HepG2 (cell line): ENCODE data around the gene PAXX. TPM values are rescaled to one million over a fixed set of nuclear protein-coding genes. Genes with fewer than 3 reads are reported as not detected.

Source experiments
- ATAC-seq: fragments of 200-7000 bp; cut with Tn5 transposase; 3 replicates; pipeline ENCODE4 v1.9.1; 2020; ENCODE audit warnings: mild to moderate bottlenecking, moderate library complexity
- BruUV-seq: library from RNA; stranded (reverse); fragments of 400-500 nt; replicated peaks from 2 replicates; lab custom pipeline; 2021; lab: Mats Ljungman, UMichigan
- CTCF ChIA-PET: fragments of 300-600 bp; formaldehyde crosslinking; extraction: SDS; loops from one replicate; lab custom pipeline; 2021; ENCODE audit warnings: low total read pairs, inconsistent platforms, low intra/inter-chr PET ratio; lab: Yijun Ruan, JAX
- POLR2A ChIA-PET: fragments of 350-600 bp; sonication (Branson Sonifier 250); formaldehyde crosslinking; loops from one replicate; lab custom pipeline; 2020; ENCODE audit warnings: antibody characterized with exemption, inconsistent platforms; lab: Yijun Ruan, JAX
- DNase-seq: peaks from one replicate; pipeline ENCODE4 v3.0.0-alpha.2; 2015; ENCODE audit warnings: low spot score
- FAIRE-seq: peaks from 3 replicates; lab custom pipeline; 2011; peaks lifted over from hg19 to GRCh38; lab: Jason Lieb, UNC
- H2AFZ ChIP-seq: one replicate; pipeline ENCODE4 v1.6.1; 2011; ENCODE audit warnings: low read length, inconsistent platforms
- H3K27ac ChIP-seq: fragments of 300-600 bp; 3 replicates; pipeline ENCODE4 v1.8.0; 2011; ENCODE audit warnings: mixed run types, mild to moderate bottlenecking, mixed read lengths, low read length, inconsistent platforms; ENCODE audit not compliant: insufficient read depth; ENCODE audit errors: extremely low read length
- H3K27me3 ChIP-seq, 2 experiments: fragments of 200-600 bp in 1 of 2; 2 replicates in 1 of 2; 3 replicates in 1 of 2; pipeline versions ENCODE4 v1.6.0 to v1.8.0; 2011; ENCODE audit warnings: low read length in 2 of 2, mild to moderate bottlenecking in 2 of 2, moderate library complexity in 2 of 2, inconsistent platforms in 1 of 2; ENCODE audit not compliant: insufficient read depth in 2 of 2, control insufficient read depth in 1 of 2
- H3K36me3 ChIP-seq, 2 experiments: fragments of 200-600 bp in 1 of 2; replicated peaks in 1 of 2; 2 replicates in 1 of 2; 3 replicates in 1 of 2; pipeline versions ENCODE4 v1.5.1 to v1.8.0; 2011; ENCODE audit warnings: low read length in 2 of 2, inconsistent platforms in 1 of 2; ENCODE audit not compliant: insufficient read depth in 2 of 2, control insufficient read depth in 1 of 2
- H3K4me1 ChIP-seq: 2 replicates; pipeline ENCODE4 v1.5.1; 2012; ENCODE audit warnings: low read length, inconsistent platforms; ENCODE audit not compliant: insufficient read depth
- H3K4me2 ChIP-seq: 2 replicates; pipeline ENCODE4 v1.6.0; 2011; ENCODE audit warnings: low read depth, low read length, inconsistent platforms
- H3K4me3 ChIP-seq, 3 experiments: fragments of 200-600 bp in 1 of 3; sonication (generic), shearing (Covaris generic) in 1 of 3; replicated peaks in 1 of 3; 2 replicates each; pipeline ENCODE4 v1.5.1; 2011 to 2016; ENCODE audit warnings: low read length in 3 of 3, inconsistent platforms in 2 of 3, low read depth in 2 of 3, mild to moderate bottlenecking in 2 of 3, control low read depth in 1 of 3, mixed read lengths in 1 of 3; ENCODE audit not compliant: insufficient read depth in 1 of 3
- H3K79me2 ChIP-seq: one replicate; pipeline ENCODE4 v1.6.1; 2011; ENCODE audit warnings: low read length, inconsistent platforms; ENCODE audit not compliant: insufficient read depth
- H3K9ac ChIP-seq: 2 replicates; pipeline ENCODE4 v1.6.0; 2011; ENCODE audit warnings: mild to moderate bottlenecking, low read depth, low read length, inconsistent platforms; ENCODE audit not compliant: insufficient read depth
- H3K9me3 ChIP-seq: 2 replicates; pipeline ENCODE4 v1.5.1; 2012; ENCODE audit warnings: mild to moderate bottlenecking, low read length
- H4K20me1 ChIP-seq: 2 replicates; pipeline ENCODE4 v1.6.0; 2011; ENCODE audit warnings: inconsistent platforms, mild to moderate bottlenecking, low read length, moderate library complexity; ENCODE audit not compliant: insufficient read depth
- GATAD2A ChIP-seq: IDR thresholded peaks from 2 replicates; pipeline ENCODE4 v1.6.1; 2016
- HNRNPLL ChIP-seq: fragments of 200-400 bp; formaldehyde crosslinking; IDR thresholded peaks from 2 replicates; pipeline ENCODE4 v1.6.1; 2017; ENCODE audit warnings: mild to moderate bottlenecking, low read depth, low read length; ENCODE audit not compliant: poor library complexity, severe bottlenecking
- IKZF1 ChIP-seq: fragments of 450-650 bp; IDR thresholded peaks from 2 replicates; pipeline ENCODE4 v1.7.1; 2016
- JUND ChIP-seq: sonication (generic); formaldehyde crosslinking; IDR thresholded peaks from 2 replicates; pipeline ENCODE4 v1.8.0; 2022; ENCODE audit warnings: mild to moderate bottlenecking, missing genetic modification reagents
- SMYD3 ChIP-seq: sonication (generic); formaldehyde crosslinking; IDR thresholded peaks from 2 replicates; pipeline ENCODE4 v1.8.1; 2023; ENCODE audit warnings: mild to moderate bottlenecking, missing genetic modification reagents
- ZBTB4 ChIP-seq: sonication (generic); formaldehyde crosslinking; IDR thresholded peaks from 2 replicates; pipeline ENCODE4 v1.4.0; 2020; ENCODE audit warnings: missing genetic modification reagents, mild to moderate bottlenecking, borderline replicate concordance
- WGBS: methylation state at CpG from one replicate; pipeline ENCODE4 v1.1.6; 2017; ENCODE audit warnings: low lambda C conversion rate; 5-methylcytosine and 5-hydroxymethylcytosine counted together
- in situ Hi-C: cut with HindIII; loops from 2 replicates; pipeline ENCODE4 v1.10.0; 2017; ENCODE audit warnings: low pct_unique_long_range_greater_than_20kb; ENCODE audit not compliant: extremely low pct_ligation_motif_present
- intact Hi-C: fragments of 100-400 bp; cut with micrococcal nuclease; formaldehyde crosslinking; loops from one replicate; pipeline ENCODE4 v1.10.0; 2022; ENCODE audit not compliant: unreplicated experiment
- polyA plus RNA-seq, 8 experiments: library from polyadenylated mRNA; depleted of rRNA in 3 of 8; stranded (reverse) in 7 of 8; unstranded in 1 of 8; fragments of >200 nt; fragmentation: Illumina TruSeq in 4 of 8; extraction: Trizol in 4 of 8; gene quantifications; 2 replicates each; pipeline versions ENCODE4 v1.2.1 to v1.2.3, GENCODE V29; 2011 to 2016; ENCODE audit warnings: low read depth in 4 of 8, missing spikeins in 1 of 8, mixed read lengths in 1 of 8; ENCODE audit not compliant: insufficient read depth in 1 of 8
- total RNA-seq, 5 experiments: library from RNA; depleted of rRNA; stranded (reverse); fragments of >200 nt; fragmentation: Illumina TruSeq; extraction: Trizol; gene quantifications; 2 replicates each; pipeline ENCODE4 v1.2.3, GENCODE V29; 2016; ENCODE audit warnings: low read depth in 1 of 5
- TF ChIP-seq, protein P1 (sequence below): sonication (generic); formaldehyde crosslinking; IDR thresholded peaks from 2 replicates; pipeline ENCODE4 v1.5.1; 2020; ENCODE audit warnings: missing genetic modification reagents, mild to moderate bottlenecking, borderline replicate concordance

Gene PAXX
- total and polyA plus RNA-seq, 2 of the 13 experiments (the other 11 are each of a cell fraction or from before 2014, with no cell fraction given) = 14.0 to 31.9 TPM

DNA sequence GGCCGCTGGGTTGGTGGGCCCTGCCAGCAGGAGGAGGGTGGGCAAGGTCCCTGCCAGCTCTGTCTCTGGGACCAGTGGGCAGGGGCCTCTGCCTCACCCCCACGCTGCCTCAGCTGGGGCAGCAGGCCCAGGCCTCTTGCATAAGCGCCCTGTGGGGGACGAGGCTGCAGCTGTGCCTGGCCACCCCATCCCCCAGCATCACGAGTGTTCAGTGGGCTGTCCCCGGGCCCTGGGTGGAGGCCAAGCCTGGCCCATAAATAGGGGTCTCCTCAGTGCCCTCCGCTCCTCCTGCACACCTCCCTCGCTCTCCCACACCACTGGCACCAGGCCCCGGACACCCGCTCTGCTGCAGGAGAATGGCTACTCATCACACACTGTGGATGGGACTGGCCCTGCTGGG is 15.0 kb upstream of the PAXX start, which contains the start of gene PTGDS (continued):
- no peak for TF ChIP-seq SMYD3

DNA sequence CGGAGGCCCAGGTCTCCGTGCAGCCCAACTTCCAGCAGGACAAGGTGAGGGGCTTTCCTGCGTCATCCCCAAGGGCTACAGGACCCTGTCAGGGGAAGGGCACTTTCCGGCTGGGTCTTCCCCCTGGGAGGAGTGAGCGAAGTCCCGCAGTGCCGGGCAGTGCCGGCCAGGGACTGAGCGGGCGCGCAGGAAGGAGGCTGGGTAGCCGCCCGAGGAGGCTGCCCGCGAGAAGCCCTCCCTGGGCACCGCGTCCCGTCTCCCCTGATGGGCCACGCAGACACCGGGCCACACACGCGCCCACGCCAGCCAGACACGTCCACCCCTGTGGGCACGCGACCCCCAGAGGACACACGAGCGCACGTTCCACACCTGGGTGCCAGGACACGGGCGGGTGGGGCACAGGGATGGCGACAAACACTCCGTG is 14.6 kb upstream of the PAXX start:
- no peak for DNase-seq

More for the DNA sequence above, 14.6 kb upstream of the PAXX start:
- Histone ChIP-seq H2AFZ (no peak overlapping the region), H3K9me3 (no peaks in the 10 kb centered on the region), H3K36me3 (no peaks in the 10 kb centered on the region), H3K27ac (no peak overlapping the region), H3K27me3 (peaks cover 11 to 60% of the 10 kb centered on the region in 2 experiments), H3K79me2 (no peaks in the 10 kb centered on the region), H3K9ac (no peak overlapping the region), H3K4me3 (no peak overlapping the region; a peak in 1 of 6 replicates), H3K4me1 (peaks cover 47% of the 10 kb centered on the region), H4K20me1 (no peaks in the 10 kb centered on the region), H3K4me2 (peak overlapping the region; percentile 23; the same call in 1 of the 2 replicates)
- WGBS = 71% methylated on average over 8 of the region's 33 CpGs
- no peak for ATAC-seq
- in situ Hi-C loops = no loop called here
- no TSS peak for BruUV-seq
- CTCF ChIA-PET = no interaction called here
- intact Hi-C loops = no loop called here
- POLR2A ChIA-PET = interaction anchor here (0.8 to 2.3 kb wide), 4 partner anchors 14 to 32 kb away, joined by 3 to 13 read pairs (median 4); partner anchors contain the start of gene PAXX
- TF ChIP-seq HNRNPLL (no peak), IKZF1 (no peak), GATAD2A (no peak), JUND (no peak), ZBTB4 (CRISPR knock-in tag) (no peak)
- TF ChIP-seq, protein P1, sequence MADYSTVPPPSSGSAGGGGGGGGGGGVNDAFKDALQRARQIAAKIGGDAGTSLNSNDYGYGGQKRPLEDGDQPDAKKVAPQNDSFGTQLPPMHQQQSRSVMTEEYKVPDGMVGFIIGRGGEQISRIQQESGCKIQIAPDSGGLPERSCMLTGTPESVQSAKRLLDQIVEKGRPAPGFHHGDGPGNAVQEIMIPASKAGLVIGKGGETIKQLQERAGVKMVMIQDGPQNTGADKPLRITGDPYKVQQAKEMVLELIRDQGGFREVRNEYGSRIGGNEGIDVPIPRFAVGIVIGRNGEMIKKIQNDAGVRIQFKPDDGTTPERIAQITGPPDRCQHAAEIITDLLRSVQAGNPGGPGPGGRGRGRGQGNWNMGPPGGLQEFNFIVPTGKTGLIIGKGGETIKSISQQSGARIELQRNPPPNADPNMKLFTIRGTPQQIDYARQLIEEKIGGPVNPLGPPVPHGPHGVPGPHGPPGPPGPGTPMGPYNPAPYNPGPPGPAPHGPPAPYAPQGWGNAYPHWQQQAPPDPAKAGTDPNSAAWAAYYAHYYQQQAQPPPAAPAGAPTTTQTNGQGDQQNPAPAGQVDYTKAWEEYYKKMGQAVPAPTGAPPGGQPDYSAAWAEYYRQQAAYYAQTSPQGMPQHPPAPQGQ = no peak
- FAIRE-seq = no peak
